ENCODE measurements around the gene NEU1. TPM values are rescaled to one million over a fixed set of nuclear protein-coding genes. Genes with fewer than 3 reads are reported as not detected.
"Not testable (repeated sequence)": the region's sequence is repeated elsewhere in the genome, so short reads cannot be mapped to it uniquely, and the experiment has no call there.

The NEU1 gene
- total RNA-seq (10 to 100 TPM; 31.3 to 43.2 (median 33.6) TPM), polyA plus RNA-seq (10 to 100 TPM; 15.0 to 41.1 (median 31.9) TPM)

DNA sequence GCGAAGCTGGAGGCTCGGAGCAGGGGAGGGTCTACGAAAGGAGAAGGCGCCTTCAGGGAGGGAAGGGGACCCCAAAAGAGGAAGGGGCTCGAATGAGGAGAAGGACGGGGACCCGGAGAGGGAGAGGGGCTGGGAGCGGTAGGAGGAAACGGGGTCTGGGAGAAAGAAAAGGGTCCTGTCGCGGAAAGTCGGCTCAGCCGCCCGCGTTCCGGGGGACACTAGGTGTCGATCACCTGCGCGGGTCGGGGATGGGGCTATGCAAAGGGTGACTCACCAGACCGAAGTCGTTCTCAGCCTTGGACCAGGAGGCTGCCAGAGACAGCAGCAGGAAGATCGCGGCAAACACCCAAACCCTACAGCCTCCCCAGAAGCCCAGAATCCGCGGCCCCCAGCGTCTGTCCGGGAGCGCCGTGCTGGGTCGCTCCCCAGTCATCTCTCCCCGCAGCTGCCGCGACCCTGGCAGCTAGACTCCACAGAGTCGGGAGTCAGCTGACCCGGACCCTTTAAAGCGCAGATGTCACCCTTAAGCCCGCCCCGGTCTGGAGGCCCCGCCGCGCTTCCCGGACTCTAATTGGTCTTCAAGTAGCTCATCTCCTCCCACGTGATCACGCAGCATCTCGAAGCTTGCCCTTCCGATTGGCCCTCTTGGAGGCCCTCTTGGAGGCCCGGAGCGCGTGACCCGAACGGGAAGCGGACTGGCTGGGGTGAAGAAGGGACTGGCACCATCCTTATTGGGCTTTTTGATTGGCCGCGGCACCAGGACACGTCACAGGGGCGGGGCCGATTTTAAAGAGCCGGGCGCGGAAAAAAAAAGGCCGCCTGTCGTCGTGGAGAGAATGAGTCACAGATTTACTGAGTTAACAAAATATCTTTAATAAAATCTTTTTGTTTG is at the start of gene NEU1:
NEU1 (minus strand) TSS at position 478 of the 892 bp plus-strand sequence; CDS start at position 433, 45 bp downstream.
- H3K9me3 ChIP-seq = no peaks in the 10 kb centered on the region
- TF ChIP-seq CTCF (IDR thresholded peaks at IDR 0.05) (no peak), EP300 (IDR thresholded peaks at IDR 0.05) (peak in 2 of 4 donors; percentile 7 to 61), POLR2AphosphoS5 (IDR thresholded peaks at IDR 0.05) (peak; percentile 98 to 99 (median 98)), POLR2A (IDR thresholded peaks at IDR 0.05) (peak; percentile 97)
- intact Hi-C loops (cut with DNase I) = loop anchor here (1.0 to 2.0 kb wide), 2 partner anchors 28 to 40 kb away; partner anchors contain the start of gene ZBTB12
- H3K4me1 ChIP-seq = peaks cover 0 to 25% (median 15%) of the 10 kb centered on the region in 4 donors
- no peaks in the 10 kb centered on the region for H3K27me3 ChIP-seq
- H3K36me3 ChIP-seq = peaks cover 7 to 31% (median 16%) of the 10 kb centered on the region in 4 donors
- peak within 1 kb of the TSS; percentile 84 to 89 (median 88) for H3K27ac ChIP-seq
- H3K4me3 ChIP-seq = peak within 1 kb of the TSS; percentile 60 to 74 (median 68)
- DNase-seq = peak; percentile 100
- 1% methylated on average over 64 of the region's 64 CpGs for WGBS, 2 donors

DNA sequence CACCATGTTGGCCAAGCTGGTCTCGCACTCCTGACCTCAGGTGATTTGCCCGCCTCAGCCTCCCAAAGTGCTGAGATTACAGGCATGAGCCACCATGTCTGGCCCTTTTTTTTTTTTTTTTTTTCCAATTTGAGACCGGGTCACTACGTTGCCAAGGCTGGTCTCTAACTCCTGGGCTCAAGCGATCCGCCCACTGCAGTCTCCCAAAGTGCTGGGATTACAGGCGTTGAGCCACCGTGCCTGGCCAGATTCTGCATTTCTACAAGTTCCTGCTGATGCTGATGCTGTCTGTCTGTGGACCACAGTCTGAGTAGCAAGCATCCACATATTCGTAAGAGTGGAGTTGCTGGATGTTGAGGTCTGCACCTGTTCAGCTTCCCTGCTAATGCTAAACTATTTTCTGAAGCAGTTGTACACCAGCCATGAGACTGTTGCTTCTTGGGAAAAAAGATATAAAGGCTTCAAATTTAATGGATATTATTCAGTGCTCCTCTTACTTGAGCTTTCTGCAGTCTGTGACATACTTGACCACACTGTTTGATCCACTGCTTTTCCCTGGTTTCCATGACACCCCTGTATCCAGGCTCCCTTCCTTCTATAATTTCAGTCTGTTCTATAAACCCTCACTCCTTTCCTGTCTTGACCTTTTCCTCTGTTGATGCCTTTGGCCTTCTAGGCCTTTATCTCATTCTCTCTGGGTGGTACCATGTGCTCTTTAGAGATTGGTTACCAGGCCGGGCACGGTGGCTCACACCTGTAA is 49.4 kb upstream of the NEU1 start:
- no peaks in the 10 kb centered on the region for H3K27me3 ChIP-seq
- peaks cover 0 to 9% (median 0%) of the 10 kb centered on the region in 4 donors for H3K4me1 ChIP-seq
- no peak overlapping the region for H3K27ac ChIP-seq
- H3K9me3 ChIP-seq = no peaks in the 10 kb centered on the region
- DNase-seq = no peak
- intact Hi-C loops (cut with DNase I) = no loop called here
- no peak overlapping the region for H3K4me3 ChIP-seq
- no peaks in the 10 kb centered on the region for H3K36me3 ChIP-seq
- no peak for TF ChIP-seq CTCF (IDR thresholded peaks at IDR 0.05)
- no peak for TF ChIP-seq EP300 (IDR thresholded peaks at IDR 0.05)
- TF ChIP-seq POLR2AphosphoS5 (IDR thresholded peaks at IDR 0.05) = no peak
- no peak for TF ChIP-seq POLR2A (IDR thresholded peaks at IDR 0.05)
- 87 to 88% methylated on average over 11 of the region's 11 CpGs for WGBS, 2 donors

- 76 to 84% methylated on average over 7 of the region's 7 CpGs for whole genome bisulfite sequencing, 2 donors
- not testable (repeated sequence) for H3K4me3 ChIP-seq, H3K27me3 ChIP-seq, DNase-seq, H3K9me3 ChIP-seq, H3K27ac ChIP-seq, H3K36me3 ChIP-seq, H3K4me1 ChIP-seq
- intact Hi-C loops (cut with DNase I) = loop anchor here (10.0 kb wide), 1 partner anchor 216 kb away; the partner anchor contains the start of gene ATF6B
These were observed 46.7 kb upstream of the NEU1 start for GRCh38 chr6:31909298-31909697.

GRCh38 chr6:31908791-31909190 is 46.2 kb upstream of the NEU1 start:
- 8 to 47% methylated on average over 4 of the region's 4 CpGs for WGBS, 2 donors
- DNase-seq = no peak
- H3K4me1 ChIP-seq = peaks cover 0 to 14% (median 1%) of the 10 kb centered on the region in 4 donors
- intact Hi-C loops (cut with DNase I) = loop anchor here (10.0 kb wide), 1 partner anchor 216 kb away; the partner anchor contains the start of gene ATF6B
- H3K27ac ChIP-seq = no peak overlapping the region
- no peaks in the 10 kb centered on the region for H3K9me3 ChIP-seq
- no peaks in the 10 kb centered on the region for H3K27me3 ChIP-seq
- no peak for TF ChIP-seq EP300 (IDR thresholded peaks at IDR 0.05)
- no peak for TF ChIP-seq POLR2A (IDR thresholded peaks at IDR 0.05)
- no peak for TF ChIP-seq CTCF (IDR thresholded peaks at IDR 0.05)
- TF ChIP-seq POLR2AphosphoS5 (IDR thresholded peaks at IDR 0.05) = no peak
- H3K36me3 ChIP-seq = no peaks in the 10 kb centered on the region
- H3K4me3 ChIP-seq = no peak overlapping the region

- not testable (repeated sequence) for H3K27me3 ChIP-seq, DNase-seq, H3K9me3 ChIP-seq, H3K4me3 ChIP-seq, H3K27ac ChIP-seq, H3K36me3 ChIP-seq
- WGBS, 2 donors = 82 to 85% methylated on average over 5 of the region's 5 CpGs
- intact Hi-C loops (cut with DNase I) = loop anchor here (10.0 kb wide), 1 partner anchor 217 kb away; the partner anchor contains the start of gene ATF6B
- H3K4me1 ChIP-seq = peaks cover 0 to 16% (median 7%) of the 10 kb centered on the region in 4 donors
These were observed 45.6 kb upstream of the NEU1 start for GRCh38 chr6:31908255-31908654.
